ENCODE results near the gene YJEFN3.

The YJEFN3 gene

DNA sequence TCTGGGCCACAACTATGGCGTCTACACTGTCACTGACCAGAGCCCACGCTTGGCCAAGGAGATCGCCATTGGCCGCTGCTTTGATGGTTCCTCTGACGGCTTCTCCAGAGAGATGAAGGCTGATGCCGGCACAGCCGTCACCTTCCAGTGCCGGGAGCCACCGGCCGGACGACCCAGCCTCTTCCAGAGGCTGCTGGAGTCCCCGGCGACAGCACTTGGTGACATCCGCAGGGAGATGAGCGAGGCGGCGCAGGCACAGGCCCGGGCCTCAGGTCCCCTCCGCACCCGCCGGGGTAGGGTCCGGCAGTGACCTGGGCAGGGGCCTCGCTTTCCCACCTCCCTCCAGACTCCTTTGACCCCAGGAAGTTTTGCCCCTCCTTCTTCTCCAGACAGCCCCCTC, 17.0 kb downstream of the YJEFN3 start:
- H3K4me3 ChIP-seq (ENCODE audit: low read depth, low read length), result no peak overlapping the region
- TF ChIP-seq, protein P1, sequence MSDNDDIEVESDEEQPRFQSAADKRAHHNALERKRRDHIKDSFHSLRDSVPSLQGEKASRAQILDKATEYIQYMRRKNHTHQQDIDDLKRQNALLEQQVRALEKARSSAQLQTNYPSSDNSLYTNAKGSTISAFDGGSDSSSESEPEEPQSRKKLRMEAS (IDR thresholded peaks at IDR 0.05; ENCODE audit: low read depth, low read length), result no peak
- no peak for DNase-seq (ENCODE audit: low read depth)

DNA sequence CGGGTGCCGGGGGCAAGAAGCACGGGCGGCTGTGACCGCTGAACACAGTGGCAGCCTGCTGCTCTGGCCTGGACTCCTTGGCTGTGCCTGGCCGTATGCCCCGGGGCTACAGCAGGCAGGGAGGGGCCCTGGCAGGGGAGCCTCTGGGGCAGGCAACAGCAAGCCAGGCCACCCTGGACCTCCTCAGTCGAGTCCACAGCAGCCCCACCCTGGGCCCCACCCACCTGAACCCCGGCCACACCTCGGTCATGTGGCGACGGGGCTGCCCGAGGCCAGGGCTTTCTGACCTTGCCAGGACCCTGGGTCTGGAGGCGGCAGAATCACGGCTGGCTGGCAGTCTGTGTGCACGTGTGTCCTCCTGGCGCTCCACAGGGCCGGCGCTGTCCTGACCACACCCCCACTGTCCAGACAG, 18.0 kb downstream of the YJEFN3 start:
- H3K4me3 ChIP-seq (ENCODE audit: low read depth, low read length), result no peak overlapping the region
- no peak for DNase-seq (ENCODE audit: low read depth)
- TF ChIP-seq MYC (IDR thresholded peaks at IDR 0.05; ENCODE audit: low read depth, low read length) (no peak), POLR2A (IDR thresholded peaks at IDR 0.05; ENCODE audit: extremely low read depth, insufficient read length) (no peak)
- TF ChIP-seq, protein P2, sequence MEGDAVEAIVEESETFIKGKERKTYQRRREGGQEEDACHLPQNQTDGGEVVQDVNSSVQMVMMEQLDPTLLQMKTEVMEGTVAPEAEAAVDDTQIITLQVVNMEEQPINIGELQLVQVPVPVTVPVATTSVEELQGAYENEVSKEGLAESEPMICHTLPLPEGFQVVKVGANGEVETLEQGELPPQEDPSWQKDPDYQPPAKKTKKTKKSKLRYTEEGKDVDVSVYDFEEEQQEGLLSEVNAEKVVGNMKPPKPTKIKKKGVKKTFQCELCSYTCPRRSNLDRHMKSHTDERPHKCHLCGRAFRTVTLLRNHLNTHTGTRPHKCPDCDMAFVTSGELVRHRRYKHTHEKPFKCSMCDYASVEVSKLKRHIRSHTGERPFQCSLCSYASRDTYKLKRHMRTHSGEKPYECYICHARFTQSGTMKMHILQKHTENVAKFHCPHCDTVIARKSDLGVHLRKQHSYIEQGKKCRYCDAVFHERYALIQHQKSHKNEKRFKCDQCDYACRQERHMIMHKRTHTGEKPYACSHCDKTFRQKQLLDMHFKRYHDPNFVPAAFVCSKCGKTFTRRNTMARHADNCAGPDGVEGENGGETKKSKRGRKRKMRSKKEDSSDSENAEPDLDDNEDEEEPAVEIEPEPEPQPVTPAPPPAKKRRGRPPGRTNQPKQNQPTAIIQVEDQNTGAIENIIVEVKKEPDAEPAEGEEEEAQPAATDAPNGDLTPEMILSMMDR (IDR thresholded peaks at IDR 0.05; ENCODE audit: low read depth, low read length), result no peak
- TF ChIP-seq, protein P1 (IDR thresholded peaks at IDR 0.05; ENCODE audit: low read depth, low read length), result no peak

DNA sequence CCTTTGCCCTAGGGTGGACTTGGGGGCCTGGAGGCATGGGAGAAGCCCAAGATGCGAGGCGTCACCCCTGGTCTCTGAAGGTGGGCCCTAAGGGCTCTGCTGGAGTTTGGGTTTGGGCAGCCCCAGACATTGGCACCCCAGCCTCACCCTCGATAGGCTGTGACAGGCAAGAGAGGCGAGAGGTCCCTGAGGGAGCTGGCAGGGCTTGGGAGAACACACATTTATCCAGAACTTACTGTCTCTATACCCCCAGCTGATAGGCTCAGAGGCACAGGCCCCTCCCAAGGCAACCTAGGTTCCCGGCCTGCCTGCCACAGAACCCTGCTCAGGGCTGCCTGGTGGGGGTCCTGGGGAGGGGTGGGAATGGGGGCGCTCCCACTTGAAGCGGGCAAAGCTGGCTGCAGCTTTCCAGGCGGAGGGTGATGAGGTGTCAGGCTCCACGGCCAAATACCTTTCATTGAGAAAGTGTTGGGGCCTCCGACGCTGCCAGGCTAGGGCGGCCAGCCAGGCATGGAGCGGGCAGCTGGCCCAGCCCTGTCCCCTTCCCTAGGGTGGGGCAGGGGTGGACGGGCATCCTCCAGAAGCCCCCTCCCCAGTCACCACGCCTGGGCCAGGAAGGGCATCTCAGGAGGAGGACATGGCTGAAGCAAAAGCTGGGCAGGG, 19.1 kb downstream of the YJEFN3 start:
- TF ChIP-seq, protein P2 (IDR thresholded peaks at IDR 0.05; ENCODE audit: low read depth, low read length), result no peak
- TF ChIP-seq POLR2A (IDR thresholded peaks at IDR 0.05; ENCODE audit: extremely low read depth, insufficient read length) (no peak), MYC (IDR thresholded peaks at IDR 0.05; ENCODE audit: low read depth, low read length) (no peak)

DNA sequence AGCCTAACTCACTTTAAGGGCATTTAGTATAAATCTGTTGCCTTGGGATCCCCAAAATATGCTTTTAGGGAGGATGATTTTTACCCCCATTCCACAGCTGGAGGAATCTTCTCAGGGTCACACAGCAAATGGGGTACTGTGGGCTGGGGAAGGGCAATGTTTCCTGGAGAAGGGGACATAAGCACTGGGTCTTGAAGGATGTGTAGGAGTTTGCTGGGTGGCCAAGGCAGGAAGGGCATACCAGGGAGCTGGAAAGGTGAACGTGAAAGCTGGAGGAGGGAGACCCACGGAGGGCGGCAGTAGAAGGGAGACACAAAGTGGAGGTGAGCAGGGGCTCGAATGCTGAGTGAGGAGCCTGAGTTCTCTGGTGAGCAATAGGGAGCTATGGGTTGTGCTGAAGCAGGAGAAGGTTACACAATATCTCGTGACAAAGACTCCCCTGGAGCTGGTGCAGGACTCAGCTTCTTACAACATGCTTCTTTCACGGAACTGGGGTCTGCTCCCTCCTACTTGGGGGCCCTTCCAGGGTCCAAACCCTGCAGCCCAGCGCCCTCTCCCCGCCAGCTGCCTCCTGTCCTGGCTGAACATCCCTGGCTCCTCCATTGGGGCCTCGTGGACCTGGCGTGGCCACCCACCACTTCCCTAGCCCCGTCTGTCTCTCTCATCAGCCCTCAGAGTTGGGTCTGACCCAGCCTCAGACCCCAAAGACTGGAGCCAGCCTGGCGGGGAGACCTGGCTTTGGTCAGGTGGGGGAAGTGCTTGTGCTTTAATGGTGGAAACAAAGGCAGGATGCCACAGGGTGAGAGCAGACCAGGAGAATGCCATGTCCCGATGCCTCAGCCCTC, 20.4 kb downstream of the YJEFN3 start:
- peak; percentile 92 for DNase-seq (ENCODE audit: low read depth)
- no peak for TF ChIP-seq POLR2A (IDR thresholded peaks at IDR 0.05; ENCODE audit: extremely low read depth, insufficient read length)
- TF ChIP-seq, protein P1 (IDR thresholded peaks at IDR 0.05; ENCODE audit: low read depth, low read length), result peak; percentile 40; the same call in 1 of the 2 replicates
- TF ChIP-seq MYC (IDR thresholded peaks at IDR 0.05; ENCODE audit: low read depth, low read length), result peak; percentile 48
- H3K4me3 ChIP-seq (ENCODE audit: low read depth, low read length), result peak overlapping the region; percentile 16

More for the DNA sequence above, 19.1 kb downstream of the YJEFN3 start:
- H3K4me3 ChIP-seq (ENCODE audit: low read depth, low read length), result no peak overlapping the region
- DNase-seq (ENCODE audit: low read depth), result no peak

DNA sequence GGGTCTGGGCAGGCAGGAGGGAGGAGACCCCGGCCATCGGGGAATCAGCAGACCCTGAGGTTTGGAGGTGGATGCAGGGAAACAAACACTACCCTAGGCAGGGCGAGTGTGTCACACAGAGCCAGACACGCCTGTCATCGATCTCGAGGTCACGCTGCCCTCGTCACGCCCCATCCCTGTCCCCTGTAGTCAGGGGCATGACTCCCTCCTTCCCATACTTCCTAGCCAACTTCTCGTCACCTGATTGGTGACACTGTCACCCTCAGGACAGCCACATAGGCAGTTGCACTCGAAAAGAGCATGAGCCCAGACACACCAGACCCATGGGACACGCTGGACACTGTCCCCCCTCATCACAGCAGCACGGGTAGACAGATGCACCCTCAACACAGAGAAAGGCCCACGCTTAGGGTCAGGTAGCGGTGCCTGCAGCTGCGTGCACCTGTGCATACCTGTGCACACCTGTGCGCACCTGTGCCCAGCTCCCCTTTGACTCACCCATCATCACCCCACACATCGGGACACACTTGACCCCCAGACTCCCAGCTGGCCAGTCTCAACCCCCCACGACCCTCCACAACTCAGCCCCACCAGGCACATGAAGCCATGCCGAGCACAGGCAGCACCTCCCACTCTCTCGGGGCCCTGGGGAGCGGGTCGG, 21.2 kb downstream of the YJEFN3 start:
- TF ChIP-seq MYC (IDR thresholded peaks at IDR 0.05; ENCODE audit: low read depth, low read length), result no peak
- TF ChIP-seq POLR2A (IDR thresholded peaks at IDR 0.05; ENCODE audit: extremely low read depth, insufficient read length), result no peak
- TF ChIP-seq, protein P2 (IDR thresholded peaks at IDR 0.05; ENCODE audit: low read depth, low read length), result no peak
- TF ChIP-seq, protein P1 (IDR thresholded peaks at IDR 0.05; ENCODE audit: low read depth, low read length), result no peak
- peak; percentile 55 for DNase-seq (ENCODE audit: low read depth)
- no peak overlapping the region for H3K4me3 ChIP-seq (ENCODE audit: low read depth, low read length)

DNA sequence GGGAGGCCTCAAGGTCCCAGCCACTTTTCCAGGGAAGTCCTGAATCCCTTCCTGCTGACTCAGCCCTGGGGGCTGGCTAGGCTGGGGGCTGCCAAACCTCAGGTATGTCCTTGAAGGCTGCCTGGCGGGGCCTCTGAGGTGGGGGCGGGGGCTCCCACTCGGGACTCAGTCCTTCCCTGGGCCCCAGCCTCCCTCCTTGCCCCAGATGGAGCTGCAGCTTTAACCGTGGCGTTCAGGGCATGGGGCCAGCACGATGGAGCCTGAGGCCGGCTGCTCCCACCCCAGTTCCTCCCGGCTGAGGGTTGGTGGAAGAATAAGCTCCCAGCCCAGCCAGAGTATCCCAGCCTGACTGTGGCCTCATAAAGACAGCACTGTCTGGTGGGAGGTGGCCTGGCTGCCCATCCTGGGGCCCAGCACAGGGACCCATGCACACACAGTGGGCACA, 21.8 kb downstream of the YJEFN3 start:
- H3K4me3 ChIP-seq (ENCODE audit: low read depth, low read length), result no peak overlapping the region
- TF ChIP-seq POLR2A (IDR thresholded peaks at IDR 0.05; ENCODE audit: extremely low read depth, insufficient read length), result no peak
- TF ChIP-seq, protein P2 (IDR thresholded peaks at IDR 0.05; ENCODE audit: low read depth, low read length), result no peak
- no peak for TF ChIP-seq MYC (IDR thresholded peaks at IDR 0.05; ENCODE audit: low read depth, low read length)
- TF ChIP-seq, protein P1 (IDR thresholded peaks at IDR 0.05; ENCODE audit: low read depth, low read length), result no peak

More for the DNA sequence above, 21.8 kb downstream of the YJEFN3 start:
- DNase-seq (ENCODE audit: low read depth), result no peak

Data from NB4 (cell line).